Fibroblast of skin of abdomen (primary cell): ENCODE measurements around the gene WSCD2.

Source experiments
- DNase-seq: peaks from one replicate; pipeline ENCODE4 v3.0.0-alpha.2; 2013

The WSCD2 gene

DNA sequence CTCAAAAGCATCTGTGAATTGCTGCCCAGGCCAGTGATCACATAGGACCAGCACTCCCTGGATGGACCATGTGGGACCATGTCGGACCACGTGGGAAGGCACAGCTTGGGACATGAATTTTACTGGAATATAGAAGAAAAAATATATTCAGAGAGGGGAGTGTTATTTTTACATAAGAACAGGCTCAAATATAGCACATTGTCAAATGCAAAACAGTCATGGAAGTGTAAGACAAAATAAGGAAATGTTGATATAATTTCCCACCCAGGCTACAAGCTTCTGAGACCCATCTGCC, 141.7 kb downstream of the WSCD2 start:
- no peak for DNase-seq

DNA sequence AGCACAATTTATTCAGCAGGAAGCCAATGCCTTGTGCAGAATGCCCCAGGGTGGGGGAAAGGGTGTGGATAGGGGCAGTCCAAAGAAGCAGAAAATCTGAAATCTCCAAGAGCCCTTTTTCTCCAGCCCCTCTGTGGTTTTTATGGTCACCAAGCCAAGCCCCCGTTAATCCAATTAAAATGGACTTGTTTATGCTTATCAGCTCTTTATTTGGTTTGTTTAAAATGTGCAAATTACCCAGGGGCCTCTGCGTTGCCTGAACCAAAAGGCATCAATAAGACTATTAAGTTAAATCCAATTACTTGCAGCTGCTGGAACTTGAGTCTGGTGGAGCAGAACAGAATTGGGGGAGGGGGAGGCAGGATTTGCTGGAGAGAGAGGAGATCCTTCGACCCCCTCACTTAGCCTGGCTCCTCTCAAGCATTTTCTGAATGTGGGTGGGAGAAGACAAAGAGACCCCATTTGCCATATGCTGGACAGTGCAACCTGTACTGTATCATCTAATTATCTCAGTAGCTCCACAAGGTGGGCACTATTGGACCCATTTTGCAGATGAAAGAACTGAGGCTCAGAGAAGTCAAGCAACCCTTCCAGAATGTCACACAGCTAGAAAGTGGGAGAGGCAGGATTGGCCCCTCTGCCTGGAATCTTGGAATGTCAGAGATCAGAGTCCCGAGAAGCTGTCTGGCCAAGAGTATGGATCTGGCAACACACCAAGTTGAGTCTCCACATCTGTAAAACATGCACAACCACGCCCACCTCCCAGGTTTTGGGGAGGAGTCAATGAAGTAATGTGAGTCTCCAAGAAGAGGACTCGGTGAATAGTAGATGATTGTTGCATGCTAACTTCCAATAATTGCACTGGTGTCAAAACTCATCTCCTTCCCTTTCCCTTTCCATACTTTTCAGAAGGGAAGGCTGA, 143.1 kb downstream of the WSCD2 start:
- no peak for DNase-seq

DNA sequence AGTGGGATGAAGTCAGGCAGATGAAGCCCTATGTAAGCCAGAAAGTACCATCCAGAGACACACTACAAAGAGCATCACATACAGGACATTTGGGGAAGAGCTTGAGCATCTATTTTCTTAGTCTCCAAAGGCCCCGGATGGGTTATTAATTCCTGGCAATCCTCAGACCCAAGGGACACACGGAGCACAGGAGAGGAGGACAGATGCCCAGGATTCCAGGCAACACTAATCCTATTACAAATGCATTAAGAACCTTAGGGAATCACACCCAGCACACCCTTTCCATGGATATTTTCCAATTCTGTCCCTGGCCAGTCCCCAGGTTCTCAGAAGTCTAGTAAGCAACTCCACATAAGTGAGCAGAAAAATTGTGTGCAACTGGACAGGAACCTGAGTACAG, 144.1 kb downstream of the WSCD2 start:
- DNase-seq: no peak

DNA sequence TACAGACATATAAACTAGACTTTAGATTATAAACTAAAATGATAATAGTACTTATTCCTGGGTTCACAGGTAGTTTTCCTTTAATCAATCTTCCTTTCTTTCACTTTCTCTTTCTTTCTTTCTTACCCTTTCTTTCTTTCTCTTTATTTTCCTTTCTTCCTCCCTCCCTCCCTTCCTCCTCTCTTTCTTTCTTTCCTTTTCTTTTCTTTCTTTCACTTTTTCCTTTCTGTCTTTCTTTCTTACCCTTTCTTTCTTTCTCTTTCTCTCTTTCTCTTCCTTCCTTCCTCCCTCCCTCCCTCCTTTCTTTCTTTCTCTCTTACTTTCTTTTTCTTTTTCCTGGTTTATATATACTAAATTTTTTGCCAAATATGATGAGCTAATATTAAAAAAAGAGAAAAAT, 148.5 kb downstream of the WSCD2 start:
- no peak for DNase-seq

GRCh38 chr12:108282160-108282559, 153.1 kb downstream of the WSCD2 start:
- no peak for DNase-seq

DNA sequence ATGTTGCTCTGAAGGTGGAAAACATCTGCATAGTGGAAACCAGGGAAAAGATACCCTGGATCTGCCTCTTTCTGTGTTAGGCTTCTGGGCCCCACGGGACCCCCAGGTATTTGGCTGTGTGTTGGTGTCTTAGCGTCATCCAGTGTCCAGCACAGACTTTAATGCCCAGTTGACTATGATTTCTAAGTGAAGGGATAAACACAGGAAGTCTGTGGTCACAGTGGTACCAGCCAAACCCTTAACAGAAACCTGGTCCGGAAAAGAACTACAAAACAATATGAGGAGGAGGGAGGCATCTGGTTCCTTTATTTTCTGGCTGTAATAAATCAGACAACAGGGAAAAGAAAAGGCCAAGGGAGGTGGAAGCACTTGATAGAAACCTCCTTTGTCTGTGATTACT, 153.6 kb downstream of the WSCD2 start:
- DNase-seq: no peak

GRCh38 chr12:108284163-108284562, 155.1 kb downstream of the WSCD2 start:
- DNase-seq: no peak

GRCh38 chr12:108285016-108285415, 155.9 kb downstream of the WSCD2 start:
- DNase-seq: no peak

- no peak for DNase-seq
Measured at GRCh38 chr12:108287227-108287626, 158.1 kb downstream of the WSCD2 start.

DNA sequence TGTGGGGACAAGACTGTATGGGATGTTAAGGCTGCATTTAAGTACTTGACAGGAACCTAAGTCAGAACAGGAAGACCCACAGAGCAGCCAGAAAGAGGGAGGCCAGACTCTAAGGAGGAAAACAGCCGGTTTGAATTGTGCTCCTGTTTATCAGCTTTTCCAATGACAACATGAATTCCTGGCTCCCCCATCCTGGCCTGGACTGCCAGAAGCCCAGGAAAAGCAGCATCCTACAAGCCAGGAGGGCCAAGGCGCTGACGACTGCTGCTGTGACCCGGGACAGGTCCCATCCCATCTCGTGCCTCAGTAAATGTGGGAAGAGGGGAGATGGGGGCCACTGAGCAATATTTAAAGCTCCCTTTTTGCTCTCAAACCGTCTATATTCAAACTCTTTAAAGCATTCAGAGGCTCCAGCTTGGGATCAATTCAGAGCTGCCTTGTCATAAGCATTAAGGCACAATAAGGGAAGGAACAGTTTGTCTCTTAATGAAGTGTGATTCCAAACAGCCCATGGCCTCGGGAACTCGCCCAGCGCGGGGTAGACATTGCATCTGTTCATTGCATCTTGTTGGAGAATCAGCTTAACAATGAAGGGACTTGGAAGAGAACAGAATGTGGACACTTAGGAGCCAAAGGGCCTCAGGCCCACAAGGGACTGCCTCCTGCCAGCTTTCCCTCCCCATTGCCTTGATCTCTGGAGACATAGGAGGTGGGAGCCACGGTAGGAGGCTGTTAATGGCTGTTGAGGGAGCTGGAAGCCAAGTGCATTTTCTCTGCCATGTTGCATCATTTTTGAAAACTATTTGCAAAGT, 160.5 kb downstream of the WSCD2 start:
- no peak for DNase-seq

- DNase-seq: no peak
Measured at GRCh38 chr12:108295641-108296040, 166.6 kb downstream of the WSCD2 start.

GRCh38 chr12:108296945-108297344, 167.9 kb downstream of the WSCD2 start:
- no peak for DNase-seq

DNA sequence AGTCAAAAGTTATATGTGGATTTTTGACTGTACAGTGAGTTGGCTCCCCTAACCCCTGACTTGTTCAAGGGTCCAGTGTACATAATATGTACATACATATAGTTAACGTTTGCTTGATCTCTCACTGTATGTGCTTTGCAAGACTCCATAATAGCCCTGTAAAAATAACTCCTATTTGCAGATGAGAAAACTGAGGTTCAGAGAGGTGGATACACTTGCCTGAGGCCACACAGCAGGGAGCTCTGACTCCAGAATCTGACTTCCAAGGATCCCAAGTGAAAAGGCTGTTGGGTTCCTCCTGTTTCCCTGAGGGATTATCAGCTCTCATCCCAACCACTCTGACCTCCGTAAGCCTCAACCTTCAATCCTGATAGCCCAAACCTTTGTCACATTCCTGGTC, 168.3 kb downstream of the WSCD2 start:
- DNase-seq: no peak

DNA sequence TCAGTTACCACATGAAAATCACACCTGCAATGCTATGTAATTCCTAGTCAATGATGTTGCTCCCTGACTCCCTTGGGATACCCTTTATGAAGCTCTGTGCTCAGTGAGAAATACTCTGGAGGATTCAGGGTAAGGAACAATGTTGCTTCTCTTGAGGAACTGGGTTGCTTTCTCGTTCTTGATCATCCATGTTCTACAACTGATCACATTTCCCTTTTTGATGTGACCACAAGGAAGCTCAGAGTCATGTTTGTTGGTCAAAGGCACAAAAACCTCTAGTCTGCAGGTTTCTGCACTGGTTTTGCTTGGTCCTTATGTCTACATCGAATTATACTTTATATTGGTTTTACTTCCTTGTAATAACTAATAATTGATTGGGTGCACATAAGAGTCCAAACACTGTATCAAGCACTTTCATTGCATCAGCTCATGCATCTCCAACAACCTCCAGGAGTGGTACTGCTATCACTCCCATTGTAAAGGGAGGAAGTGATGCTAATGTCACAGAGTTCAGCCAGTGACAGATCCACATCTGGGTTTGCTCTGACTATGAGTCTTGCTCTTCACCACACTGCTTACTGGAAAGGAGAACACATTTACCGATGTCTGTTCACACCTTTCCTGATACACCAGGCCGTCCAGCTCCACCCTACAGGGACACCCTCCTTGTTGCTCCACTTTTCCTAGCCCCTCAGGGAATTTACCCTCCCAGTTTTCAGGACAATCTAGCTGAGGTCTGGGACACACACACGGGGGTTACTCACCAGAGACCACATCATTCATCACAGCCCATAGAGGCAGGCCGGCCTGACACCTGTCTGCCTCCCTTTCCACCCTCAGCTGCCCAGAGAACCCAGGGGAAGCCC, 169.0 kb downstream of the WSCD2 start:
- no peak for DNase-seq

DNA sequence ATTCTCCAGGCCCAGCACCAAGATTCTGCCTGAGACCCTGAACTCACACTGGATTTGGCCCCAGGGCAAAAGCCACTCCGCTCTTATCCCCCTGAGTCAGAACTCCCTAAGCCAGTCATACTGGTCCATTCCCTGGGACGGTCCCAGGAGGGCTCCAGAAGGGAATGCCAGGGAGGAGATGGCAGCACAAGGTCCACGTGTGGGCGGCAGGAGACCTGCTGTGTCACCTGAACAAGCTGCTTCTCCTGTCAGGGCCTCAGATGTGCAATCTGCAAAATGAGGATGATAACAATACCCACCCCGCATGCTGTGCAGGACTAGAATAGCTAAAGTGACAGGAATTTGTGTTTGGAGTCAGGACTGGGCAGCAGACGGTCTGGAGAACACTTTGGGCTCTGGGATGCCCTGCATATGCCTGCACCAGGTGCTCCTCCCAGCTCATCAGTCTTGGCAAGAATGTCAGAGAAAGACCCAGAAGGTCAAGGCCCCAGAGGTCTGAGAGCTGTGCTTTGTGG, 169.7 kb downstream of the WSCD2 start:
- DNase-seq: no peak

- no peak for DNase-seq
Measured at GRCh38 chr12:108299516-108299915, 170.4 kb downstream of the WSCD2 start.
